Brain microvascular endothelial cell (primary cell): ENCODE measurements around the gene NAT14.

Source experiments
- DNase-seq: peaks from one replicate; pipeline ENCODE4 v3.0.0-alpha.2; 2020
- H3K27ac ChIP-seq: fragments of 250-450 bp; sonication (Bioruptor Pico); 2 replicates; pipeline ENCODE4 v1.5.1; 2020; ENCODE audit warnings: mild to moderate bottlenecking, moderate library complexity
- H3K27me3 ChIP-seq: fragments of 250-450 bp; sonication (Bioruptor Pico); replicated peaks from 2 replicates; pipeline ENCODE4 v1.5.1; 2020; ENCODE audit warnings: mild to moderate bottlenecking
- H3K36me3 ChIP-seq: fragments of 250-450 bp; sonication (Bioruptor Pico); replicated peaks from 2 replicates; pipeline ENCODE4 v1.5.1; 2020; ENCODE audit warnings: mild to moderate bottlenecking
- H3K4me3 ChIP-seq: 2 replicates; pipeline ENCODE4 v1.5.1; 2011; ENCODE audit warnings: low read depth, mild to moderate bottlenecking, control low read depth, low read length, moderate library complexity
- CTCF ChIP-seq: IDR thresholded peaks from 2 replicates; pipeline ENCODE4 v1.5.1; 2011; ENCODE audit warnings: low read depth, mild to moderate bottlenecking, moderate library complexity, low read length, control low read depth, inconsistent platforms; ENCODE audit errors: missing control alignments
- in situ Hi-C: cut with HindIII; loops from 2 replicates; pipeline ENCODE4 v1.10.0; 2017; ENCODE audit warnings: low sequenced_read_pairs, low pct_ligation_motif_present

NAT14 gene

GRCh38 chr19:55486043-55486970 is 1.3 kb downstream of the NAT14 start:
- in situ Hi-C loops: no loop called here
- Histone ChIP-seq H3K27me3 (no peaks in the 10 kb centered on the region), H3K36me3 (peaks cover 9% of the 10 kb centered on the region), H3K4me3 (peak overlapping the region; percentile 20), H3K27ac (peak overlapping the region; percentile 84)
- DNase-seq: no peak
- TF ChIP-seq CTCF: no peak

- no peak for TF ChIP-seq CTCF
- H3K4me3 ChIP-seq: peak overlapping the region; percentile 9
- peak overlapping the region; percentile 84 for H3K27ac ChIP-seq
- no peaks in the 10 kb centered on the region for H3K27me3 ChIP-seq
- peaks cover 6% of the 10 kb centered on the region for H3K36me3 ChIP-seq
- DNase-seq: peak; percentile 88
- in situ Hi-C loops: no loop called here
Observed at GRCh38 chr19:55486971-55487923, 2.3 kb downstream of the NAT14 start.

GRCh38 chr19:55487924-55488687 is 3.1 kb downstream of the NAT14 start, which contains the start of gene SSC5D:
SSC5D (plus strand) TSS chr19:55488436; CDS start chr19:55488590, 154 bp downstream.
- H3K27ac ChIP-seq: peak within 1 kb of the TSS; percentile 84
- H3K27me3 ChIP-seq: no peaks in the 10 kb centered on the region
- no peak for DNase-seq
- no peak for TF ChIP-seq CTCF
- peak within 1 kb of the TSS; percentile 32 for H3K4me3 ChIP-seq
- peaks cover under 1% of the 10 kb centered on the region for H3K36me3 ChIP-seq
- in situ Hi-C loops: no loop called here

- Histone ChIP-seq H3K27ac (no peak overlapping the region), H3K36me3 (no peaks in the 10 kb centered on the region), H3K4me3 (no peak overlapping the region), H3K27me3 (no peaks in the 10 kb centered on the region)
- in situ Hi-C loops: no loop called here
- no peak for TF ChIP-seq CTCF
- no peak for DNase-seq
Observed at GRCh38 chr19:55488986-55489710, 4.2 kb downstream of the NAT14 start.
